GM12874 (cell line): ENCODE data around the gene ZNF556.

Experiments used
- CTCF ChIP-seq: IDR thresholded peaks from 2 replicates; pipeline ENCODE4 v1.5.1; 2011; ENCODE audit warnings: low read depth, mild to moderate bottlenecking, control low read depth, low read length, moderate library complexity; ENCODE audit not compliant: insufficient read depth

Gene ZNF556

GRCh38 chr19:2926341-2927031 lies 59.4 kb downstream of the ZNF556 start:
- TF ChIP-seq CTCF: no peak

- TF ChIP-seq CTCF: no peak
Measured at GRCh38 chr19:2927032-2927430, 59.9 kb downstream of the ZNF556 start.
